Measurements from ENCODE around the gene FBL.
"Not testable (repeated sequence)": the region's sequence is repeated elsewhere in the genome, so short reads cannot be mapped to it uniquely, and the experiment has no call there.

The FBL gene

DNA sequence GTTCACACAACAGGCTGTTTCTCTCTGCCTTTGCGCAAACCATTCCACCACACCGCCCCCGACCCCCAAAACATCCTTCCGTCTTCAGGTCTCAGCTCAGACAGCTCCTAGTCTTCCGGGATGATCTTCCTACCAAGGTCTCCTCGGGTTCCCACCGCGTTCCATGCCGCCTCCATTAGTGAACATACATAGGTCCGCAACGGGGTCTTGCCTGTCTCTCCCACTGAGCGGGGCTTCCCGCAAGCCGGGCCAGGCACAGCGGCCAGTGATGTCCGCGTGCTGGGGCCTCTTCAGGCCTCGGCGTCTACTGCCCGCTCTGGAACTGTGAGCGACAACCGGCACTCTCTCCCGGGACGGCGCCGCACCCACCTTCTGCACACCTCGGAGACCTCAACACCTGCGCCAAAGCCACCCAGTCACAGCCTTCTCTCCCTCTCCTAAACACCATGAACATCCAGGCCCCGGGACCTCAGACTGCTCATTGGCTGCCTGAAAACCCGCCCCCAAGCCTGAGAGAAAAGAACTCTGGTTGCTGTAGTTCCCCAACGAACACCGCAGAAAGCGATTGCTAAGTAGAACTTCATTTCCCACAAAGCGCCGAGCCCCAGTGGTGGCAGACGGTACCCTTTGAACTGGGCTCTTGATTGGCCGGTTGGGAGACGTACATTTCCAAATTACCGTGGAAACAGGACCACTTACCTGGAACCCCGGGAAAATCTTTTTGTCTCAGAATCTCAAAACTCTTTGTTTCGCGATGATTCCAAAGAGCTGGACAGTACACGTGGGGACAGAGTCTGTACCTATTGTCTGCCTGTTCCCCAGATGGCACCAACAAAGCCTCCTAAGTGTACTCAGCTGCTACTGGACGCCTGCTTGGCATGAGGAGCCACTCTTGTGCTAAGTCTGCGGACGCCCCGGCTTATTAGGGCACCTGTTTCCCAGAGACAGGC, 21.8 kb downstream of the FBL start:
- DNase-seq, result peak; percentile 89 to 91

DNA sequence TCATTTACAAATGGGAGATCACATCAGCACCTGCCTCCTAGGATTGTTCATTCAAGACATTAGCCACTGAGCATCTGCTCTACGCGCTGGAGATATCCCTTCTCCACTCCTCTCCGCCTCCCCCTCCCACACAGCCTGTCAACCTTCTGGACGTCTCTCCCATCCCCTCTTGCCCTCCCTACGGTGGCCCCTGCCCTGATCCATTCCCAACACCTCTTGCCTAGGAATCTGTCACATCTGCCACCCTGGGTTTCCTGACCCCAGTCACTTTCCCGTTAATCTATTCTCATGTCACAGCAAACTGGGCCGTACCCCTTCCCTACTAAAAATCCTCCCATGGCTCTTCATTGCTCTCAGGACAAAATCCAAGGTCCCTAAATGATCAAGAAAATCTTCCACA, 22.5 kb downstream of the FBL start:
- no peak for DNase-seq

DNA sequence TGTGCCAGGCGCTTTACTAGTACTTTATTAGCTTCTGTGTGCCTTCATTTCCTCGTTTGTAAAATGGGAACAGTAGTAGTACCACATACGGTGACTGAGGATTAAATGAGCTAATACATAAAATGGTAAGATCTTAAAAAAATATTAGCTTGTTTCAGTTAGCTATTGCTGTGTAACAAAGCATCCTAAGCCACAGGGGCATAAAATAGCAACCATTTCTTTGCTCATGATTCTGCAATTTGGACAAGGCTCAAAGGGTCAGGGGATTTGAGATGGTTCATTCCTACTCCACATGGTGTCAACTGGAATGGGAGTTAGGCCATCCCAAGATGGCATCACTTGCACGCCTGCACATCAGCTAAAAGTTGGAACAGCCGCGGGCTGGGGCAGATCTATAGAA, 25.5 kb downstream of the FBL start:
- no peak for DNase-seq

DNA sequence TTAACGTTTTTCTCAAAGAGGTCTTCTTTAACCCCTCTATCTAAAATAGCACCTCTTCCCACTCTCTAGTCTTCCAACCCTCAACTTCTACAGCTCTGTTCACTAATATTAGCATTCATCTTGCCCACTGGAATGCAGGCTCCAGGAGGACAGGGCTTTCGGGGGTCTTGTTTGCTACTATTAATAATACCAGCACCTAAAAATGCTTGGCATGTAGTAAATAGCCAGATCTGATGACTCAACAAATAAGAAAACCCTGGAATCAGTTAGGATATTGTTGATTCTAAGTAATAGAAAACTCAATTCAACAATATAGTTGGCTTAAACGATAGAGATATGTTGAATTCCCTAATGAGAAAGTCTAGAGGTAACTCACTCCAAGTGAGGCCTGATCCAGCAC, 26.4 kb downstream of the FBL start:
- no peak for DNase-seq

DNA sequence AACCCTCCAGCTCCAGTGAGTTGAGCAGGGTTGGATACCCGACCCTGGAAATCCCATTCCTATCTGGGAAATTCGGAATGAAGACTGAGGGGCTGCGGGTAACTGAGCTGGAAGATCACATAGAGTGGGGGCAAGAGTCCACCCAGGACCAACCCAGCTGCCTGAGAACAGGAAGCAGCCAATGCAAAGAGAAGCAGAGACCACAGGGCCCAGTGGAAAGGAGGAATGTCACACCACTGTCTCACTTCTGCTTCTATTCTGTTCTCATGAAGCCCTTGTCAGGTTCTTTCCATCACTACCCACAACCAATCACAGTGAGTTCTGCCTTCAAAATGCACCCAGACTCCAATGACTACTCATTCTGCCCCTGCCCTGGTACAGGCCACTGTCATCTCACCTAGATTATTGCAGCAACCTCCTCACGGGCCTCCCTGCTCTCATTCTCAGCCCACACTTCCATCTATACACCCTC, 27.5 kb downstream of the FBL start:
- DNase-seq, result no peak

DNA sequence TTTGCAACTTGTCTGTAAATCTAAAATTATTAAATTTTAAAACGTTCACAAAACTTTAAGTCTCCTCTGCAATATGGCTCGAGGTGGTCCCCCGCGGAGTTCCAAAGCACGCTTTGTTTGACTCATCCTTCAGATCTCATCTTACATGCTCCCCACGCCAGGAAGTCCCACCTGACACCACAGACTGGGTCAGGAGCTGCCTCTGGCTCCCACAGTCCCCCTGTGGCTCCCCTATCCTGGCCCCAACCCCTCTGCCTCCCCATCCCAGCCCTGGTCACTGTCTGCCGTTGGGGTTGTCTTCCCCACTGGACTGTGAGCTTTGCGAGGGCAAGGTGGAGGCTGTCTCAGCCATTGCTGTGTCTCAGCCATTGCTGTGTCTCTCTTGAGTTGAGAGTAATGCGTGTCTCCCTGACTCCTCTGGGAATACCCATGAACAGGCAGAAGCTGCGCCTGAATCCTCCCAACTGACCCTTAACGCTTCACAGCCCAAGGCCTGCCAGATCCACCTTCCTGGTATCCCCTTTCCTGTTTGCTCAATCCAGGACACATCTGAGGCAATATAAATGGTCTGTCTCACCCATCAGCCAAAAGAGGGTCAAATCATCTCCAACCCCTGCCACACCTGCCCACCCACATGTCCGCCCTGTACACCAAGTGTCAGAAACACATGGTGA, 28.2 kb downstream of the FBL start:
- DNase-seq, result no peak

DNA sequence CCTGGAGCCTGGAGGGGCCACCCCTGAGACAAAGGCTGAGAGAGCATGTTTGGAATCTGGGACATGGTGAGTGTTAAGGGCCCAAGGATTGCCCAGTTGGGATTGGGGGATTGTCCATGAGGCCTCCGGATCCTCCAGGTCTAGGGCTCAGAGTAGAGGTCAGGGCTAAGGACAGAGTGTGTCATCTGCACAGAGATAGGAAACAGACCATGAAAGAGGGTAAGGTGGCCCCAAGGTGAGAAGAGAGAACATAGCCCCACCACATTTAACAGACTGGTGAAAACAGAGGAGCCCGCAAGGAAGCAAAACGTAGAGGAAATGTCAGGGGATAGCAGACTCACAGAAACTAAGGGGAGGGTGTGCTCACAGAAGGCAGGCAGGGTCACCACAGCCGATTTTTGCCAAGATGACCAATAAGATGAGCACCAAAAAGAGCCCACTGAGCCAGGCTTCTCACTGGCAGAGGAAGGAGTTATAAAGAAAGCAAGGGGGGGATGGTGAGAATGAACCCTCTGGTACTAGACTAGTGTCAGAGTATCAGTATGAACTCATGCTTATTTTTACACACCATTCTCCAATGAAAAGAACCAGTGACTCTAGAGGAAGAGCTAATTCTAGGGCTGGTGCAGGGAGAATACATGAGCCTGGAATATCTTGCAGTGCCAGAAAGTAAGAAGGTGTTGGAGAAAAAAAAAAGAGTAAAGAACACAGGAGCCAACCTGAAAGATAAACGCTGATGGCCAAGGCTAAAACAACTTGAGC, 29.7 kb downstream of the FBL start:
- DNase-seq, result no peak

DNA sequence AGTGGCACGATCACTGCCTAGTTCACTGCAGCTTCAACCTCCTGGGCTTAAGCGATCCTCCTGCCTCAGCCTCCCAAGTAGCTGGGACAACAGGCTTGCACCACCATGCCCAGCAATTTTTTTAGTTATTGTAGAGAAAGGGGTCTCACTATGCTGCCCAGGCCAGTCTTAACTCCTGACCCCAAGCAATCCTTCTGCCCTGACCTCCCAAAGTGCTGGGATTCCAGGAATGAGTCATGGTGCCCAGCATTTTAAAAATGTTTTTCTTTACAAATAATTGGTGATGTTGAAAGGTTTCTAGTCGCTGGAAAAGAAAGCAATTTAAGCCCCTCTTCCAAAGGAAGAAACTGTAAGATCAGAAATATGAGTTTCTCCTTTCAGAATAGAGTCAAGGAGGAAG, 31.6 kb downstream of the FBL start:
- no peak for DNase-seq

DNA sequence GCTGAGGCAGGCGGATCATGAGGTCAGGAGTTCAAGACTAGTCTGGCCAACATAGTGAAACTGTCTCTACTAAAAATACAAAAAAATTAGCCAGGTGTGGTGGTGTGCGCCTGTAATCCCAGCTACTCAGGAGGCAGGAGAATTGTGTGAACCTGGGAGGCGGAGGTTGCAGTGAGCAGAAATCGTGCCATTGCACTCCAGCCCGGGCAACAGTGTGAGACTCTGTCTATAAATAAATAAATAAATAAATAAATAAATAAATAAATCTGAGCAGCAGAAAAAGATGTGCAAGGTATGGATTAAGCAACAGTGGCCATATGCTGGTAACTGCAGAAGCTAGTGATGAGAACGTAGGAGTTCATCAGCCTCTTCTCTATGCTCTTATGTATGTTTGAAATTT, 32.1 kb downstream of the FBL start:
- DNase-seq, result not testable (repeated sequence)

DNA sequence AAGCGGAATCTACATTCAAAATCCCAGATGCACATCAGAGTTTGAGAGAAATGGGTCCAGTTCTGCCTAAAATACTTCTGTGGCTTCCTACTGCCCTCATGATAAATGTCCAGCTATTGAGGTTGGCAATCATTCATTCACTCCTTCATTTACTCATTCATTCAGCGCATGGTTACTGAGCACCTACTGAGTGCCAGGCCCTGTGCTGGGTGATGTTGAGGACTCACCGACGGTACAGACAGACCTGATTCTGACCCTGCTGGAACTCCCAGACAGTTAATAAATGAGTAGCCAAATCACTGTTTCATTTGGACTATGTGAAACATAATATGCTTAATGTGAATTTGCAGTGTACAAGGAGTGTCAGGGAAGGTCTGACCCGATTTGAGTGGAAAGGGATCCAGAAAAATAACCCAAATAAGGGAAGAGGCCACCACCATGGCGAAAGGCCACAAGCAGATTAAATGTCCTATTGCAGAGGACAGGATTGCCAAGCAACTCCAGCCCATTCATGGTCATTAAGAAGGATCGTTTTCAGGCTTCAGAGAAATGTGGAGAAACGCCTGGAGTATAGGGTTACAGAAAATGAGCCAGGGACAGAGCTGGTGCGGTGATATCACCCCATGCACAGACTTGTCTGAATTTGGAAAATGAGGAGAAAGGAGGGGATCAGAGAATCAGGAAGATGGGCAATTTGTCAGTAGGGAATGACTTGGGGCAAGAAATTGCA, 32.8 kb downstream of the FBL start:
- no peak for DNase-seq

DNA sequence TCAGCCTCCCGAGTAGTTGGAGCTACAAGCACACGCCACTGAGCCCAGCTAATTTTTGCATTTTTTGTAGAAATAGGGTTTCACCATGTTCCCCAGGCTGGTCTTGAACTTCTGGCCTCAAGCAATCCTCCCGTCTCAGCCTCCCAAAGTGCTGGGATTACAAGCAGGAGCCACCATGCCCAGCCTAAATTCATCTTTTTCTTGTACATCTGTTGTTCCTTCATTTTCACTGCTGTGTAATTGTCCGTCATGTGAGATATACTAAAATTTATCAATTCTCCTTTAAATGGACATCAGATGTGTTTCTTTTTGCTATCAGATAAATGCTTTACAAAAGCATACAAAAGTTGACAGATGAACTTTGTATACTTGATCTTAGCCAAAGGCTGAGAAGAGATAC, 35.1 kb downstream of the FBL start:
- DNase-seq, result no peak

DNA sequence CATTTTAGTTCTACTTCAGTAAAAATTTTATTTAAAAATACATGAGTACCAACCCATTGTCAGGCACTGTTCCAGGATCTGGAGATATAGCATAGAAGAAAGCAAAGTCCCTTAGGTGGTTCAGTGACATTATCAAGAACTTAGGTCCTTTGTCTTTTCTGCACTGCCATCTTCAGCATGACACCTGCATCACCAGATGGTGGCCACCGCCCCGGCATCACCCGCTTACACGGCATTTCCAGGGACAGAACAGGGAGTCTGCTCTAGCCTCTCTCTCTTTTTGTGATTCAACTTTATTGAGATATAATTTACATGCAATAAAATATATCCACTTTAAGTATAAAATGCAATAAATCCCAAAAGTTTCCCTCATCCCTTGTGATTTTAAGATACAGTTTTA, 35.8 kb downstream of the FBL start:
- no peak for DNase-seq

DNA sequence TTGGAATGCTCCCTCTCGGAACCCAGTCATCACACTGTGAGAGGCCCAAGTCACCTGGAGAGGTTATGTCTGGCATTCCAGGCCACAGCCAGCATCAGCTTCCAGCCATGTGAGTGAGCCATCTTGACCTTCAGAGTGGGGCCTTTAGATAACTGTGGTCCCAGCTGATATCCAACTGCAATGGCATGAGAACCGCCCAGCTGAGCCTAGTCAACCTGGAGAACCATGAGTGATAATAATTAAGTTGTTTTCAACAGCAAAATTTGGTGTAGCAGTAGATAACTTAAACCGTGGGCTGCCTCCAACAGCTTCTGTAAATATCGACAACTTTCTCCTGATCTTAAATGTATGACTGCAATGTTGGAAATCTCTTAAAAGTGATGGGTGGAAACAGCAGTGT, 36.8 kb downstream of the FBL start:
- no peak for DNase-seq

DNA sequence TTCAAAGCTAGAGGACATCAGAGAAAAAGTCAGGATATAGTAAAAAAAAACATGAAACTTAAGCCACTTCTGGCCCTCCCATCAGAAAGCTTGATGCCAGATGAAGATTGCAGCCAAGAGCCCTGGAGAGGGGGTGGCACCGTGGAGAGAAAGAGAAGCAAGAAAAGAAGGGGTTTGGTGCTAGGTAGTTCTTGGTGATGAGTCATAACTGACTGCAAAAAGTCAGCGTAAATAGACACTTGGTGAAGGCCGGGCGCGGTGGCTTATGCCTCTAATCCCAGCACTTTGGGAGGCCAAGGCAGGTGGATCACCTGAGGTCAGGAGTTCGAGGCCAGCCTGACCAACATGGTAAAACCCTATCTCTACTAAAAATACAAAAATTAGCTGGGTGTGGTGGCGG, 37.5 kb downstream of the FBL start:
- DNase-seq, result not testable (repeated sequence)

DNA sequence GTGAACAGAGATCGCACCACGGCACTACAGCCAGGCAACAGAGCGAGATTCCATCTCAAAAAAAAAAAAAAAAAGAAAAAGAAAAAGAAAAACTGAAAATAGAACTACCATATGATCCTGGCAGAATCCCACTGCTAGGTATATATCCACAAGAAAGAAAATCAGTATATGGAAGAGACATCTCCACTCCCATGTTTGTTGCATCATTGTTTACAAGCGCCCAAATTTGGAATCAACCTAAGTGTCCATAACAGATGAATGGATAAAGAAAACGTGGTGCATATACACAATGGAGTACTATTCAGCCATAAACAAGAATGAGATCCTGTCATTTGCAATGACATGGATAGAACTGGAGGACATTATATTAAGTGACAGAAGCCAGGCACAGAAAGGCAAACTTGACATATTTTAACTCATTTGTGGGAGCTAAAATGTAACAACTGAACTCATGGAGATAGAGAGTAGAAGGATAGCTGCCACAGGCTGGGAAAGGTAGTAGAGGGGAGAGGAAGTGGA, 38.3 kb downstream of the FBL start:
- DNase-seq, result no peak

DNA sequence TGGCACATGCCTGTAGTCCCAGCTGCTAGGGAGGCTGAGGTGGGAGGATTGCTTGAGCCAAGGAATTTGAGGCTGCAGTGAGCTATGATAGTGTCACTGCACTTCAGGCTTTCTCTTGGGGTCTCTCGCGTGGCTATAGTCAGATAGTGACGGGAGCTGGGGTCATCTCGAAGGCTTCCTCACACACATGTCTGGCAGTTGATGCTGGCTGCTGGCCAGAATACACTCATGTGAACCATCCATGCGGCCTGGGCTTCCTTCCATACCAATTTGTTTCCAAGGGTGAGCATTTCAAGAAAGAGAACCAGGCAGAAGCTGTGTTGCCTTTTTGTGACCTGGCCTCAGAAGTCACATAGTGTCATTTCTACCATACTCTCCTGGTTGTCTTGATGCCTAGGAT, 41.1 kb downstream of the FBL start:
- DNase-seq, result no peak

DNA sequence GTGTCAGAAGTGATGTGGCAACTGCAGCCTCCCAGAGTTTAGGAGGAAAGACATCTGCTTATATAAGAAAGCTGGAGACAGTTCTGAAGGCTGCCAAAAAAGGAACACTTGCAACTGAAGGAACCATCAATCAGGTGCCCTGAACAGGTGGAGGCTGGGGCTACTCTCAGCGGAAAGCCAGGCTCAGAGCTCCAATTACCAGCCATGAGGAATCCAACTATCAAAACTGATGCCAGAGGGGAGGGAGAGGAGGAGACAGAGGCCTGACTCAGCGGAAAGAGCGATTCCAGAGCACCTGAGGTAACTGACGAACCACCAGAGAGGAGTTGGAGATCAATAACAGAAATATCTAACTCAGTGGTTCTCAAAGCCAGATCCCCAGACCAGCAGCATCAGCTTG, 43.2 kb downstream of the FBL start:
- no peak for DNase-seq

DNA sequence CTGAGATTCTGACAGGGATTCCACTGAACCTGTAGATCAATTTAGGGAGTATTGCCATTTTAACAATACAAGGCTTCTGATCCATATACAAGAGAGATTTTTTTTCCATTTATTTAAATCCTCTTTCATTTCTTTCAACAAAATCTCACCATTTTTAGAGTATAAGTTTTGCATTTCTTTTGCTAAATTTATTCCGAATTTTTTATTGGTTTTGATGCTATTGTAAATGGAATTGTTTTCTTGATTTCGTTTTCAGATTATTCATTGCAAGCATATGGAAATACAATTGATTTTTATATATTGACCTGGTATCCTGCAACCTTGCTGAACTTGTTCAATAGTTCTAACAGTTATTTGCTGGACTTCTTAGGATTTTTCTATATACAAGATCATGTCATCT, 49.1 kb downstream of the FBL start:
- no peak for DNase-seq

DNA sequence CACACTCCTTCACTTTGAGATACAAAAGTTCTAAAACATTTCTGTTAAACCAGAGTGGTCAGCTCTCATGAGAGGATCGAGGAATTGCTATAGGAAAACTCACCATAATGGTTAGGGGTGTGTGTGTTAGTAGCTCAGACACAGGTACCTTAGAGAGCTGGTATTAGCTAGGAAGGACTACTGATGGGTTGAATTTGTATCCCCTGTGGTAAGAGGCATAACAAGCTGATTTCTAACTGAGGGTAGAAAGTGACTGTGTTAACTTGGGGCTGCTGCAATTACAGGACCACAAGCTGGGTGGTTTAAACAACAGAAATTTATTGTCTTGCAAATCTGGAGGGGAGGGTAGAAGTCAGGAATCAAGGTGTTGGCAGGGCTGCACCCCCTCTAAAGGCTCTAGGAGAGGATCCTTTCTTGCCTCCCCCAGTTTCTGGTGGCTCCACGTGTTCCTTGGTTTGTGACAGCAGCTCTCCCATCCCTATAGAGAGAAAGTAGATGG, 50.1 kb downstream of the FBL start:
- no peak for DNase-seq

DNA sequence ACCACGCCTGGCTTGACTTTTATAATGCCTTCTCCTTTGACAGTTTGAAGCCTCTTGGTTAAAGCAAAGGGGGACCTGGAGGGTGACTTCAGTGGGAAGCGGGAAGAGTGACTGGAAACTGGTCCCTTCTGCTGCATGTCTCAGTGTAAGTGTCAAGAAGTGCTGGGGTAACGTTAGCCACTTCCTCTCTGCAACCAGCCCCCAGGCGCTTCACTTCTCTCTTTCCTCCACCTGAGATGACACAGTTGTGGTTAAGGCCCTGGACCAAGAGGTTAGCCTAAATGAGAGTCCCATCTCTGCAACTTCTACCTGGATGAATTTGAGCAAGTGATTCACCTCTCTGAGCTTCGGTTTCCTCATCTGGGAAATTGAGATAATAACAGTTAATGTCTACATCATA, 51.2 kb downstream of the FBL start:
- DNase-seq, result no peak

DNA sequence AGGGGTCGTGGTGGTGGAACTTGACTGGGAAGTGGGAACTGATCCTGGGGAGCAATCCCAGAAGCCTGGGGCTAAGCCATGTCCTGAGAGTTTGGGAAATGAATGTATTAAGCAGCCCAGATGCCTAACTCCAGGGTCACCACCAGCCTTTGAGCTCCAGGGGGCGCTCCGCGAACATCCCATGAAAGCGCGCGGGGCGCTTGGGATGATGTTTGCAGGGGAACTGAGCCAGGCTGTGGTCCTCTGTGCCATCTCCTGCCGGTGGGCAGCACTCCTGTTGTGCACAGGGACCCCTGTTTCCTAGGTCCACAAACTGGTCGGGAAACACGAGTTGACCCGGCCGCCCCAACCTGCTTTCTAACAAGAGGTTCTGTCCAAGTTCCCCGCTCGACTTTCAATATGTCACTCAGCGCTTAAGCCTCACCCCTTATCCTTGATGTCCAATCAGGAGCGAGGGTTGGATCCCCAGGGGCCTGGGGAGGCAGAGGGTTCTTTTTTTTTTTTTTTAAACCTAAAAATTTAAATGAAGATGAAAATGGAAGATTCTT, 53.1 kb downstream of the FBL start:
- peak; percentile 69 to 72 for DNase-seq

DNA sequence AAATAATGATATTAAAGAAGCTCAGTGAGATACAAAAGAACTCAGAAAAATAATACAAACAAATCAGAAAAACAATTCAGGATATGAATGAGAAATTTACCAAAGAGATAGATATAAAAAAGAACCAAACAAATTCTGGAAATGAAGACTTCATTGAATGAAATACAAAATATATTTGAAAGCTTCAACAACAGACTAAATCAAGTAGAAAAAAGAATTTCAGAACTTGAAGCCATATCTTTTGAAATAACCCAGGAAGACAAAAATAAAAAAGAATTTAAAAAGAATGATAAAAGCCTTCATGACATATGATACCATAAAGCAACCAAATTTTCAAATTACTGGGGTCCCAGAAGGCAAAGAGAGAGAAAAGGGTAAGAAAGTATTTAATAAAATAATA, 57.9 kb downstream of the FBL start:
- no peak for DNase-seq

All from inflammatory macrophage (primary cell).